HCT116 (cell line): ENCODE measurements around the gene PLCB1. TPM values are rescaled to one million over a fixed set of nuclear protein-coding genes. Genes with fewer than 3 reads are reported as not detected.

Experiments used
- ATAC-seq: fragments of 200-7000 bp; cut with Tn5 transposase; 2 replicates; pipeline ENCODE4 v1.9.1; 2020; ENCODE audit warnings: mild to moderate bottlenecking, moderate library complexity
- BruUV-seq: library from RNA; stranded (reverse); fragments of 400-500 nt; replicated peaks from 2 replicates; lab custom pipeline; 2021; lab: Mats Ljungman, UMichigan
- CTCF ChIA-PET: fragments of 300-600 bp; sonication (Branson Sonifier 250); formaldehyde crosslinking; loops from one replicate; lab custom pipeline; 2021; ENCODE audit warnings: antibody characterized with exemption; lab: Charles Lee
- POLR2A ChIA-PET: fragments of 300-600, 350-600 bp; sonication (Branson Sonifier 250); formaldehyde crosslinking; loops from one replicate; lab custom pipeline; 2021; ENCODE audit warnings: antibody characterized with exemption; lab: Charles Lee
- RAD21 ChIA-PET, 2 experiments: fragments of 300-600 bp; sonication (Branson Sonifier 250); formaldehyde crosslinking; loops; one replicate each; lab custom pipeline; 2023; ENCODE audit warnings: low total read pairs in 2 of 2; ENCODE audit not compliant: uncharacterized antibody in 2 of 2, unreplicated experiment in 2 of 2, low non-redundant PET in 1 of 2; lab: Charles Lee
- DNase-seq: peaks from one replicate; pipeline ENCODE4 v3.0.0-alpha.2; 2010; ENCODE audit warnings: low read depth, low spot score
- H2AFZ ChIP-seq: fragments of 200-600 bp; shearing (Covaris generic), sonication (generic); 2 replicates; pipeline ENCODE4 v1.6.1; 2017; ENCODE audit warnings: low read depth, mixed run types, mixed read lengths, antibody characterized with exemption, low read length; ENCODE audit not compliant: poor library complexity, severe bottlenecking
- H3K27ac ChIP-seq: 2 replicates; pipeline ENCODE4 v1.5.1; 2012; ENCODE audit warnings: low read depth, low read length
- H3K27me3 ChIP-seq: fragments of 200-600 bp; sonication (generic); 2 replicates; pipeline ENCODE4 v1.6.1; 2016; ENCODE audit warnings: mixed run types, low read length, mixed read lengths; ENCODE audit not compliant: insufficient read depth
- H3K36me3 ChIP-seq, 2 experiments: fragments of 200-500 bp in 1 of 2; fragments of 200-600 bp in 1 of 2; sonication (Bioruptor generic) in 1 of 2; sonication (generic) in 1 of 2; 2 replicates each; pipeline versions ENCODE4 v1.5.1 to v1.6.1; 2014 to 2016; ENCODE audit warnings: low read length in 2 of 2, inconsistent platforms in 1 of 2, mixed read lengths in 1 of 2, mixed run types in 1 of 2; ENCODE audit not compliant: insufficient read depth in 2 of 2, control insufficient read depth in 1 of 2
- H3K4me1 ChIP-seq, 2 experiments: fragments of 200-600 bp in 1 of 2; sonication (generic) in 1 of 2; 2 replicates each; pipeline versions ENCODE4 v1.5.1 to v1.6.1; 2012 to 2017; ENCODE audit warnings: low read length in 2 of 2, inconsistent platforms in 1 of 2, mild to moderate bottlenecking in 1 of 2, mixed read lengths in 1 of 2, mixed run types in 1 of 2, moderate library complexity in 1 of 2; ENCODE audit not compliant: insufficient read depth in 2 of 2, control insufficient read depth in 1 of 2
- H3K4me2 ChIP-seq: fragments of 200-600 bp; sonication (generic); 2 replicates; pipeline ENCODE4 v1.6.1; 2017; ENCODE audit warnings: mixed run types, low read length, mixed read lengths
- H3K4me3 ChIP-seq, 2 experiments: fragments of 200-600 bp in 1 of 2; sonication (generic) in 1 of 2; replicated peaks in 1 of 2; 2 replicates each; pipeline ENCODE4 v1.5.1; 2011 to 2016; ENCODE audit warnings: low read length in 2 of 2, control low read depth in 1 of 2, low read depth in 1 of 2, mild to moderate bottlenecking in 1 of 2, mixed read lengths in 1 of 2, mixed run types in 1 of 2
- H3K79me2 ChIP-seq: fragments of 200-600 bp; sonication (generic); 2 replicates; pipeline ENCODE4 v1.6.1; 2017; ENCODE audit warnings: mild to moderate bottlenecking, mixed run types, low read length, moderate library complexity, mixed read lengths; ENCODE audit not compliant: insufficient read depth
- H3K9ac ChIP-seq: fragments of 200-600 bp; sonication (generic); 2 replicates; pipeline ENCODE4 v1.6.1; 2016; ENCODE audit warnings: low read length, mixed read lengths
- H3K9me2 ChIP-seq: fragments of 200-600 bp; sonication (generic), shearing (Covaris generic); 2 replicates; pipeline ENCODE4 v1.6.1; 2017; ENCODE audit warnings: mixed run types, mild to moderate bottlenecking, moderate library complexity; ENCODE audit not compliant: insufficient read depth
- H3K9me3 ChIP-seq, 2 experiments: fragments of 200-500 bp in 1 of 2; fragments of 200-600 bp in 1 of 2; sonication (Bioruptor generic) in 1 of 2; sonication (generic) in 1 of 2; 2 replicates each; pipeline ENCODE4 v1.6.1; 2014 to 2017; ENCODE audit warnings: low read length in 2 of 2, mixed read lengths in 2 of 2, inconsistent platforms in 1 of 2, low read depth in 1 of 2, mild to moderate bottlenecking in 1 of 2, mixed run types in 1 of 2, moderate library complexity in 1 of 2; ENCODE audit not compliant: control insufficient read depth in 1 of 2, insufficient read depth in 1 of 2
- H4K20me1 ChIP-seq: fragments of 200-600 bp; sonication (generic), shearing (Covaris generic); 2 replicates; pipeline ENCODE4 v1.6.1; 2017; ENCODE audit warnings: mixed run types, mild to moderate bottlenecking, moderate library complexity; ENCODE audit not compliant: insufficient read depth
- CEBPB ChIP-seq: IDR thresholded peaks from 2 replicates; pipeline ENCODE4 v1.6.1; 2012; ENCODE audit warnings: low read depth
- EZH2 ChIP-seq: fragments of 200-600 bp; sonication (generic); IDR thresholded peaks from 2 replicates; pipeline ENCODE4 v1.6.1; 2017; ENCODE audit warnings: antibody characterized with exemption, mixed run types
- FOSL1 ChIP-seq: IDR thresholded peaks from 2 replicates; pipeline ENCODE4 v1.6.1; 2012; ENCODE audit warnings: low read depth
- JUND ChIP-seq: IDR thresholded peaks from 2 replicates; pipeline ENCODE4 v1.6.1; 2012
- SP1 ChIP-seq: IDR thresholded peaks from 2 replicates; pipeline ENCODE4 v1.6.1; 2012; ENCODE audit warnings: low read depth
- intact Hi-C: fragments of 100-400 bp; cut with micrococcal nuclease; formaldehyde crosslinking; loops from 2 replicates; pipeline ENCODE4 v1.10.0; 2022
- total RNA-seq: library from RNA; stranded (reverse); gene quantifications from one replicate; pipeline ENCODE4 v1.2.1, GENCODE V29; 2021; ENCODE audit not compliant: unreplicated experiment
- TF ChIP-seq, protein P1 (sequence below): IDR thresholded peaks from 2 replicates; pipeline ENCODE4 v1.6.1; 2012
- TF ChIP-seq, protein P2 (sequence below), 3 experiments: fragments of 200-600 bp in 1 of 3; sonication (generic) in 1 of 3; IDR thresholded peaks in 2 of 3; conservative IDR thresholded peaks in 1 of 3; 2 replicates each; pipeline ENCODE4 v1.5.1; 2012 to 2017; ENCODE audit warnings: low read depth in 2 of 3, low read length in 2 of 3, antibody characterized with exemption in 1 of 3, borderline replicate concordance in 1 of 3, control low read depth in 1 of 3, mild to moderate bottlenecking in 1 of 3, mixed read lengths in 1 of 3, mixed run types in 1 of 3, moderate library complexity in 1 of 3; ENCODE audit not compliant: insufficient read depth in 1 of 3

Gene PLCB1
- total RNA-seq, 1 experiment from 2014 or later, result 15.8 TPM

DNA sequence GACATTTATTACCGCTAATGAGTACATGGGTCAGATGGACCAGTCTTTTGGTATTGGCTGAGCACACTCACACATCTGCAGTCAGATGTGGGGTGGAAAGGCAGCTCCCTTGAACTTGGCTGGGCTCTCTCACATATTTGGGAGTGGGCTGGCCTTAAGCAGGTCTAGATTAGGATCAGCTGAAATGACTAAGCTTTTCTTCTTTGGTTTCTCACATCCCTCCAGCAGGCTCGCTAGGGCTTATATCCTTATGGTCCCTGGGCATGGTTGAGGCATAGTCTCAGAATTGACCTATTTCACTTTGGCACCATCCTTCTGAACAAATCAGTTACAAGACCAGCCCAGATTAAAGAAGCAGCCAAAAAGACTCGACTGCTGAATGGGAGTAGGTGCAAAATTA, 14.4 kb upstream of the PLCB1 start:
- H3K9me2 ChIP-seq, result no peaks in the 10 kb centered on the region
- no peaks in the 10 kb centered on the region for H3K27me3 ChIP-seq
- H3K9me3 ChIP-seq, result no peaks in the 10 kb centered on the region
- H4K20me1 ChIP-seq, result no peaks in the 10 kb centered on the region
- DNase-seq, result no peak
- H3K4me3 ChIP-seq, result no peak overlapping the region
- H3K36me3 ChIP-seq, result no peaks in the 10 kb centered on the region
- ChIA-PET POLR2A (no interaction called here), CTCF (no interaction called here), RAD21 (no interaction called here)
- H3K4me1 ChIP-seq, result peaks cover 6 to 8% of the 10 kb centered on the region in 2 experiments; a peak in 3 of 4 replicates
- H2AFZ ChIP-seq, result no peak overlapping the region
- no peak for ATAC-seq
- no peaks in the 10 kb centered on the region for H3K79me2 ChIP-seq
- no peak for TF ChIP-seq SP1
- TF ChIP-seq, protein P1, sequence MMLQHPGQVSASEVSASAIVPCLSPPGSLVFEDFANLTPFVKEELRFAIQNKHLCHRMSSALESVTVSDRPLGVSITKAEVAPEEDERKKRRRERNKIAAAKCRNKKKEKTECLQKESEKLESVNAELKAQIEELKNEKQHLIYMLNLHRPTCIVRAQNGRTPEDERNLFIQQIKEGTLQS, result no peak
- TF ChIP-seq FOSL1, result no peak
- TF ChIP-seq CEBPB, result no peak
- no peak overlapping the region for H3K27ac ChIP-seq
- intact Hi-C loops, result no loop called here
- H3K9ac ChIP-seq, result no peak overlapping the region
- no peak overlapping the region for H3K4me2 ChIP-seq
- no TSS peak for BruUV-seq

DNA sequence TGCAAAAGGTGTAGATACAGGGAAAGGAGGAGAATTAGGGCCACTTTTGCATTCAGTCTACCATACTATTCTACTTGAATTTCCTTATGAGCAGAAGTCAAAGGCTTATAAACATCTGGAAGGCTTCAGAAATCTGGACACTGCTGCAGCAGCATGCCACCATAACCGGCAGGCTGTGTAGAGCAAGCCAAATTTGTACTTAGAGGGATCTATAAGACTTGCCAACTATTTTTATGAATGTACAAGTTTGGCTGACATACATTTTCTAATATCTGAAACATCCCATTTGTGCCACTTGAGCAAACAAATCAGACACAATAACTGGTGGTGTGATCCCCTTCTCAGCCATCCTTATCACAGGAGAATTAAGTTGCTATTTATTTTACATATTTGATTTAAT, 14.0 kb upstream of the PLCB1 start:
- Histone ChIP-seq H2AFZ (no peak overlapping the region), H3K36me3 (no peaks in the 10 kb centered on the region), H3K9ac (no peak overlapping the region), H3K79me2 (no peaks in the 10 kb centered on the region), H3K4me1 (peaks cover 6 to 8% of the 10 kb centered on the region in 2 experiments; a peak in 3 of 4 replicates), H4K20me1 (no peaks in the 10 kb centered on the region), H3K9me3 (no peaks in the 10 kb centered on the region), H3K4me3 (no peak overlapping the region), H3K4me2 (no peak overlapping the region), H3K9me2 (no peaks in the 10 kb centered on the region), H3K27me3 (no peaks in the 10 kb centered on the region), H3K27ac (no peak overlapping the region)
- ChIA-PET RAD21 (no interaction called here), POLR2A (no interaction called here), CTCF (no interaction called here)
- BruUV-seq, result no TSS peak
- no peak for ATAC-seq
- intact Hi-C loops, result no loop called here
- DNase-seq, result no peak
- TF ChIP-seq JUND, result no peak
- no peak for TF ChIP-seq EZH2
- TF ChIP-seq CEBPB, result no peak
- TF ChIP-seq, protein P2, sequence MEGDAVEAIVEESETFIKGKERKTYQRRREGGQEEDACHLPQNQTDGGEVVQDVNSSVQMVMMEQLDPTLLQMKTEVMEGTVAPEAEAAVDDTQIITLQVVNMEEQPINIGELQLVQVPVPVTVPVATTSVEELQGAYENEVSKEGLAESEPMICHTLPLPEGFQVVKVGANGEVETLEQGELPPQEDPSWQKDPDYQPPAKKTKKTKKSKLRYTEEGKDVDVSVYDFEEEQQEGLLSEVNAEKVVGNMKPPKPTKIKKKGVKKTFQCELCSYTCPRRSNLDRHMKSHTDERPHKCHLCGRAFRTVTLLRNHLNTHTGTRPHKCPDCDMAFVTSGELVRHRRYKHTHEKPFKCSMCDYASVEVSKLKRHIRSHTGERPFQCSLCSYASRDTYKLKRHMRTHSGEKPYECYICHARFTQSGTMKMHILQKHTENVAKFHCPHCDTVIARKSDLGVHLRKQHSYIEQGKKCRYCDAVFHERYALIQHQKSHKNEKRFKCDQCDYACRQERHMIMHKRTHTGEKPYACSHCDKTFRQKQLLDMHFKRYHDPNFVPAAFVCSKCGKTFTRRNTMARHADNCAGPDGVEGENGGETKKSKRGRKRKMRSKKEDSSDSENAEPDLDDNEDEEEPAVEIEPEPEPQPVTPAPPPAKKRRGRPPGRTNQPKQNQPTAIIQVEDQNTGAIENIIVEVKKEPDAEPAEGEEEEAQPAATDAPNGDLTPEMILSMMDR (IDR thresholded peaks at IDR 0.05 in 2 of 3, conservative IDR thresholded peaks at IDR 0.05 in 1 of 3; ENCODE audit: borderline replicate concordance in 1 of 3, insufficient read depth in 1 of 3, low read depth in 2 of 3, low read length in 2 of 3), result no peak
